Keratinocyte (primary cell): Measurements from ENCODE around the gene AIG1. TPM values are rescaled to one million over a fixed set of nuclear protein-coding genes. Genes with fewer than 3 reads are reported as not detected.

Source experiments
- DNase-seq: peaks from one replicate; pipeline ENCODE4 v3.0.0-alpha.2; 2011; ENCODE audit warnings: low read depth, missing footprints, low spot score
- FAIRE-seq: peaks from 2 replicates; lab custom pipeline; 2011; peaks lifted over from hg19 to GRCh38; lab: Jason Lieb, UNC
- H2AFZ ChIP-seq: 2 replicates; pipeline ENCODE4 v1.6.0; 2012; ENCODE audit warnings: low read length, control low read depth, inconsistent platforms; ENCODE audit not compliant: control insufficient read depth
- H3K27ac ChIP-seq: 2 replicates; pipeline ENCODE4 v1.5.1; 2011; ENCODE audit warnings: low read length; ENCODE audit not compliant: control insufficient read depth, insufficient read depth
- H3K27me3 ChIP-seq: 3 replicates; pipeline ENCODE4 v1.6.0; 2011; ENCODE audit warnings: low read length; ENCODE audit not compliant: control insufficient read depth, insufficient read depth; ENCODE audit errors: extremely low read depth
- H3K36me3 ChIP-seq, 2 experiments: 2 replicates in 1 of 2; 3 replicates in 1 of 2; pipeline ENCODE4 v1.5.1; 2011; ENCODE audit warnings: low read length in 2 of 2, mild to moderate bottlenecking in 1 of 2; ENCODE audit not compliant: control insufficient read depth in 2 of 2, insufficient read depth in 2 of 2; ENCODE audit errors: extremely low read depth in 1 of 2
- H3K4me1 ChIP-seq: 3 replicates; pipeline ENCODE4 v1.5.1; 2011; ENCODE audit warnings: low read length; ENCODE audit not compliant: control insufficient read depth, insufficient read depth; ENCODE audit errors: extremely low read depth
- H3K4me2 ChIP-seq: 3 replicates; pipeline ENCODE4 v1.6.0; 2011; ENCODE audit warnings: low read depth, low read length; ENCODE audit not compliant: control insufficient read depth, insufficient read depth; ENCODE audit errors: extremely low read depth
- H3K4me3 ChIP-seq, 3 experiments: fragments of 200-600 bp in 1 of 3; sonication (generic) in 1 of 3; 2 replicates in 2 of 3; 3 replicates in 1 of 3; pipeline ENCODE4 v1.5.1; 2011 to 2016; ENCODE audit warnings: low read length in 3 of 3, mild to moderate bottlenecking in 3 of 3, control low read depth in 2 of 3, inconsistent platforms in 1 of 3, low read depth in 1 of 3, mixed read lengths in 1 of 3, mixed run types in 1 of 3, moderate library complexity in 1 of 3; ENCODE audit not compliant: control insufficient read depth in 2 of 3, insufficient read depth in 2 of 3; ENCODE audit errors: extremely low read depth in 1 of 3
- H3K79me2 ChIP-seq: 2 replicates; pipeline ENCODE4 v1.6.0; 2012; ENCODE audit warnings: low read length; ENCODE audit not compliant: control insufficient read depth, insufficient read depth
- H3K9ac ChIP-seq: 3 replicates; pipeline ENCODE4 v1.6.0; 2011; ENCODE audit warnings: low read length; ENCODE audit not compliant: control insufficient read depth, insufficient read depth; ENCODE audit errors: extremely low read depth
- H3K9me1 ChIP-seq: 3 replicates; pipeline ENCODE4 v1.6.0; 2011; ENCODE audit warnings: low read length; ENCODE audit not compliant: control insufficient read depth, insufficient read depth; ENCODE audit errors: extremely low read depth
- H3K9me3 ChIP-seq: 2 replicates; pipeline ENCODE4 v1.5.1; 2012; ENCODE audit warnings: low read depth, low read length; ENCODE audit not compliant: control insufficient read depth
- H4K20me1 ChIP-seq: 3 replicates; pipeline ENCODE4 v1.6.0; 2011; ENCODE audit warnings: low read length; ENCODE audit not compliant: control insufficient read depth, insufficient read depth; ENCODE audit errors: extremely low read depth
- CTCF ChIP-seq, 3 experiments: IDR thresholded peaks in 1 of 3; conservative IDR thresholded peaks in 1 of 3; optimal IDR thresholded peaks in 1 of 3; 2 replicates in 2 of 3; 3 replicates in 1 of 3; pipeline versions ENCODE3 to v1.5.1; 2011; ENCODE audit warnings: low read length in 3 of 3, mild to moderate bottlenecking in 3 of 3, moderate library complexity in 2 of 3, control low read depth in 1 of 3, inconsistent platforms in 1 of 3; ENCODE audit not compliant: insufficient read depth in 2 of 3; ENCODE audit errors: extremely low read depth in 1 of 3
- EZH2 ChIP-seq: IDR thresholded peaks from one replicate; pipeline ENCODE4 v1.6.1; 2012; ENCODE audit warnings: inconsistent platforms, mild to moderate bottlenecking, low read length, moderate library complexity
- dilution Hi-C: fragments of 300-500 bp; cut with MboI; formaldehyde crosslinking; loops from one replicate; pipeline ENCODE4 v1.7.0; 2020; ENCODE audit warnings: low sequenced_read_pairs; ENCODE audit not compliant: extremely low pct_ligation_motif_present
- polyA plus RNA-seq, 5 experiments: library from polyadenylated mRNA; depleted of rRNA in 3 of 5; stranded (reverse) in 3 of 5; stranded (forward) in 1 of 5; unstranded in 1 of 5; fragments of >200 nt; gene quantifications; 1 replicate in 1 of 5; 2 replicates in 3 of 5; 3 replicates in 1 of 5; pipeline versions ENCODE4 v1.2.1 to v1.2.3, GENCODE V29; 2011 to 2012; ENCODE audit warnings: missing spikeins in 2 of 5, low read depth in 1 of 5, low replicate concordance in 1 of 5

The AIG1 gene
- polyA plus RNA-seq, 1 donor (not counting 4 experiments of a cell fraction or from before 2014, with no cell fraction given), result 77.1 TPM

- no peak for DNase-seq
- TF ChIP-seq CTCF (optimal IDR thresholded peaks at IDR 0.05 in 1 of 3, IDR thresholded peaks at IDR 0.05 in 1 of 3, conservative IDR thresholded peaks at IDR 0.05 in 1 of 3; ENCODE audit: extremely low read depth in 1 of 3, insufficient read depth in 2 of 3, low read length in 3 of 3) (no peak), EZH2 (no peak)
- dilution Hi-C loops, result no loop called here
Measured at GRCh38 chr6:143123941-143124340, 63.3 kb downstream of the AIG1 start.

GRCh38 chr6:143125455-143125854, 64.8 kb downstream of the AIG1 start:
- Histone ChIP-seq H4K20me1 (no peaks in the 10 kb centered on the region), H2AFZ (no peak overlapping the region), H3K9me1 (peaks cover 3% of the 10 kb centered on the region), H3K4me1 (no peaks in the 10 kb centered on the region), H3K4me3 (no peak overlapping the region), H3K9ac (no peak overlapping the region), H3K27ac (no peak overlapping the region), H3K9me3 (no peaks in the 10 kb centered on the region), H3K4me2 (no peak overlapping the region), H3K79me2 (no peaks in the 10 kb centered on the region), H3K27me3 (no peaks in the 10 kb centered on the region), H3K36me3 (no peaks in the 10 kb centered on the region)
- TF ChIP-seq CTCF (optimal IDR thresholded peaks at IDR 0.05 in 1 of 3, IDR thresholded peaks at IDR 0.05 in 1 of 3, conservative IDR thresholded peaks at IDR 0.05 in 1 of 3; ENCODE audit: extremely low read depth in 1 of 3, insufficient read depth in 2 of 3, low read length in 3 of 3) (no peak), EZH2 (no peak)
- FAIRE-seq (no peak), DNase-seq (no peak)
- dilution Hi-C loops, result no loop called here

More at GRCh38 chr6:143123941-143124340, 63.3 kb downstream of the AIG1 start:
- no peaks in the 10 kb centered on the region for H3K9me3 ChIP-seq
- no peaks in the 10 kb centered on the region for H3K36me3 ChIP-seq
- no peak overlapping the region for H2AFZ ChIP-seq
- no peak overlapping the region for H3K27ac ChIP-seq
- FAIRE-seq, result no peak
- H3K27me3 ChIP-seq, result no peaks in the 10 kb centered on the region
- peaks cover 3% of the 10 kb centered on the region for H3K9me1 ChIP-seq
- no peaks in the 10 kb centered on the region for H3K4me1 ChIP-seq
- no peak overlapping the region for H3K4me2 ChIP-seq
- no peaks in the 10 kb centered on the region for H4K20me1 ChIP-seq
- H3K79me2 ChIP-seq, result no peaks in the 10 kb centered on the region
- H3K4me3 ChIP-seq, result no peak overlapping the region
- no peak overlapping the region for H3K9ac ChIP-seq
